ENCODE results near the gene PKN1.
A peak's percentile ranks its signal among the peaks of the same experiment; 100 is the strongest.
"Not testable (repeated sequence)": the region's sequence is repeated elsewhere in the genome, so short reads cannot be mapped to it uniquely, and the experiment has no call there.

PKN1 gene

DNA sequence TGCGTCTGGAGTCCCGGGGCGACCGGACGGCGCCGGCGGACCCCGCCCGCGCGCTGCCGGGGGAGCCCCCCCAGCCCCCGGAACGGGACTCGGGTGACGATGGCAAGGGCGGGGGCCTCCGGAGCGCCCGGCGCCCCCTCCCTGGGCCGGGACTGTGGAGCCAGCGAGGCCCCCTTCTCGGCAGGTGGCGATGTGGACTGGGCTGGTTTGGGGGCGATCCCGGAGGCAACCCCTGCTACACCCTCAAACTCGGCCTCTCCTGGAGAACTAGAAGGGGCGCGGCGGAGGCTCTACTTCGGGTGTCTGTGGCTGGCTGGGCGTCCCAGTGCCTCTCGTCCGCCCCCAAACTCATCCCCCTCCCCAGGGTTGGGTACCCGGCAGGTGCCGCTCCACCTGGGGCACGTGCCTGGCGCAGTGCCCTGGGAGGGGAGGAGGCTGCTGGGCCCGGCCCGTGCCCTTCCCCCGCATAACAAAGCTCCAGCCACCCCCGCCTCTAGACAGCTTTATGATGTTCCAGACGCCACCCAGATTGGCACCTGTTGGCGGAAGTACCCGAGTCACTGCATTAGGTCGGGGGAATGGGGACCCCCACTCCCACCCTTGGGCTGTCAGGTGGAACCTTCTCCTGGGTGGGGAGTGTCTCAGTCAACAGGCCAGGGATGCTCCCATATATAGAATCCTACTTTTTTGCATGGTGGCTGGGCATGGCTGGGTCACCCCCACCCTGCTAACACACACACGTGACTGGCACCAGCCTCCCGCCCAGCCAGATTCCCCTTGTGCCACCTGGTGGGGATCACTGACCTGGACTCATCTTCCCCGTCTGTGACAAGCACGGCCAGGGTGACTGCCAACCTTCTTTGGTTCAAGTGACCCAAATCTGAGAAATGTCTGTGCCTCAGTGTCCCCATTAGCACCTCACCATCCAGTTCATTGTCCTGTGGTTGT lies 722 bp downstream of the PKN1 start:
- peak; percentile 41 for DNase-seq

- DNase-seq, result peak; percentile 54
Observed at GRCh38 chr19:14434543-14435319, 1.6 kb downstream of the PKN1 start.

DNA sequence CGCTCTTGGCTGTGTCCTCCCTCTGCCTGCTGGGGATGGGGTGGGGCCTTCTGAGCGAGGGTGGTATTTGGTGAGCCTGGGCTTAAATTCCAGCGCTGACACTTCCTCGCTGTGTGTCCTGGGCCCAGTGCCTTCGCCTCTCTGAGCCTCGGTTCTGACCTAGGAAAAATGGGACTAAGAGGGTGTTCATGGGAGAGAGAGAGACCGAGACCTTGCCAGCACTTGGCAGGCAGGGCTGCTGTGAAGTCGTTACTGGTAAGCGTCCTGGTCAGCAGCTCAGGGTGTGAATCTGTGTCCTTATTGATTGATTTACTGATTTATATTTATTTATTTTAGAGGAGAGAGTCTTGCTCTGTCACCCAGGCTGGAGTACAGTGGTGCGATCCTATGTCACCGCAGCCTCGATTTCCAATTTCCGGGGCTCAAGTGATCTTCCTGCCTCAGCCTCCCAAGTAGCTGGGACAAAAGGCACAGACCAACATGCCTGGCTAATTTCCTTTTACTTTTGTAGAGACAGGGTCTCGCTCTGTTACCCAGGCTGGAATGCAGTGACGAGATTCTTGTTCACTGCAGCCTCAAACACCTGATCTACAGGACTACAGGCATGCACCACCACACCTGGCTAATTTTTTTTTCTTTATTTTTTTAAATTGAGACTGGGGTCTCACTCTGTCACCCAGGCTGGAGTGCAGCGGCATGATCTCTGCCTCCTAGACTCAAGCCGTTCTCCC lies 2.4 kb downstream of the PKN1 start:
- no peak for DNase-seq

- no peak for DNase-seq
Observed at GRCh38 chr19:14437578-14438140, 4.6 kb downstream of the PKN1 start.

GRCh38 chr19:14439014-14439413 lies 5.9 kb downstream of the PKN1 start:
- no peak for DNase-seq

GRCh38 chr19:14440049-14440448 lies 6.9 kb downstream of the PKN1 start:
- peak; percentile 75 for DNase-seq

GRCh38 chr19:14441041-14441938 lies 8.2 kb downstream of the PKN1 start:
- no peak for DNase-seq

- no peak for DNase-seq
Observed at GRCh38 chr19:14442891-14443631, 10.0 kb downstream of the PKN1 start.

DNA sequence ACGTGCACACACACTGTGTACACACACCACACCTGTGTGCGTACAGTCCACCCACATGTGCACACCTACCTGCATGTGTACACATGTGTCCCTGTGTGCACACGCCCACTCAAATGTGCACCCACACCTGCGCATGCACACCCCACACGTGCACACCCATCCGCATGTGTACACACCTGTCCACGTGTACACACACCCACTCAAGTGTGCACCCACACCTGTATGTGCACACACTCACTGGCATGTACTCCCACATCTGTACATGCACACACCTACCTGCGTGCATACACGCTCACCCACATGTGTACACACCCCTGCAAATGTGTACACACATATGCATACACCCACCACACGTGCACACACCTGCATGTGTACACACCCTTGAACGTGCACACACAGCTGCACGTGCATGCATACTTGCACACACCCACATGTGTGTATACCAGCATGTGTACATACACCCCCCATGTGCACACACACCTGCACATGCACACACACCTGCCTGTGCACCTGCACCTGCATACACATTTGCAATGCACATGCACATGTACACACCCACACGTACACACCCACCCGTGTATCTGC lies 10.6 kb downstream of the PKN1 start:
- DNase-seq, result no peak

GRCh38 chr19:14446336-14447036 lies 13.4 kb downstream of the PKN1 start:
- DNase-seq, result no peak

- no peak for DNase-seq
Observed at GRCh38 chr19:14449321-14449720, 16.2 kb downstream of the PKN1 start.

GRCh38 chr19:14450168-14450874 lies 17.2 kb downstream of the PKN1 start:
- peak; percentile 32 for DNase-seq

DNA sequence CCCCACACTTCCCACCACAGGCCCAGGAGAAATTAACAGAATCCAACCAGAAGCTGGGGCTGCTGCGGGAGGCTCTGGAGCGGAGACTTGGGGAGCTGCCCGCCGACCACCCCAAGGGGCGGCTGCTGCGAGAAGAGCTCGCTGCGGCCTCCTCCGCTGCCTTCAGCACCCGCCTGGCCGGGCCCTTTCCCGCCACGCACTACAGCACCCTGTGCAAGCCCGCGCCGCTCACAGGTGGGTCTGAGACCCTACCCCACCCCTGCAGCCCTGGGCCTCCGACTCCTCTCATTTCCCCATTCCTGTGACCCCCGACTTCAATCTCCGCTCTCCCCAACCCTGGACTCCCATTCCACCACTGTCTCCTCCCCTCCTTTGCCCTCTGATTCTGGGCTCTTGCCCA lies 17.8 kb downstream of the PKN1 start:
- DNase-seq, result no peak

GRCh38 chr19:14452303-14452702 lies 19.2 kb downstream of the PKN1 start:
- not testable (repeated sequence) for DNase-seq

GRCh38 chr19:14459703-14460102 lies 26.6 kb downstream of the PKN1 start:
- peak; percentile 53 for DNase-seq

DNA sequence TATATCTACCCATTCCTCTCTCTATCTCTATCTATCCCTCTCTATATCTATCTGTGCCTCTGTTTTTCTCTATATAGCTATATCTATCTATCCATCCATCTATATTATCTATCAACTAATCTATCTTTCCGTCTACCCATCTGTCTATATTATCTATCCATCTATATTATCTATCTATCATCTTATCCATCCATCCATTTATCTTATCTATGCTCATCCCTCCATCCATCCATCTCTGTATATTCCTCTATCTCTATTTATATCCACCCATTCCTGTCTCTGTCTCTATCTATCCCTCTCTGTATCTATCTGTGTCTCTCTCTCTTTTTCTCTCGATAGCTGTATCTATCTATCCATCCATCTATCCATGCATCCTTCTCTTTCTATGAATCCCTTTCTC lies 27.8 kb downstream of the PKN1 start:
- DNase-seq, result no peak

GRCh38 chr19:14462401-14462800 lies 29.3 kb downstream of the PKN1 start:
- DNase-seq, result not testable (repeated sequence)

DNA sequence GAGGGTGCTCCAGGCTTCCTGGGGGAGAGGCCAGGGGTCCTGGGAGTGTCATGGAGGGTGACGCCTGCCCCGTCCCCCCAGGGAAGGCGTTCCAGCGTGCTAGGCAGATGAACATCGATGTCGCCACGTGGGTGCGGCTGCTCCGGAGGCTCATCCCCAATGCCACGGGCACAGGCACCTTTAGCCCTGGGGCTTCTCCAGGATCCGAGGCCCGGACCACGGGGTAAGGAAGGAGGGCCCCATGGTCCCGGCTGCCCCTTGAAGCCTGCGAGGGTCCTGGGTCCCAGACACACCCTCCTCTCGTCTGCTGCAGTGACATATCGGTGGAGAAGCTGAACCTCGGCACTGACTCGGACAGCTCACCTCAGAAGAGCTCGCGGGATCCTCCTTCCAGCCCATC lies 30.6 kb downstream of the PKN1 start:
- DNase-seq, result no peak

GRCh38 chr19:14467391-14467790 lies 34.3 kb downstream of the PKN1 start:
- no peak for DNase-seq
